GM21515 (cell line): ENCODE data around the gene SIX4.

Source experiments
- ATAC-seq: cut with Tn5 transposase; IDR thresholded peaks from one replicate; pipeline ENCODE4 v1.9.1; 2021; ENCODE audit not compliant: unreplicated experiment

The SIX4 gene

GRCh38 chr14:60722357-60723115 lies 1.6 kb downstream of the SIX4 start:
- peak; percentile 44 for ATAC-seq

GRCh38 chr14:60722107-60722356 lies 2.1 kb downstream of the SIX4 start:
- no peak for ATAC-seq

GRCh38 chr14:60721326-60722106 lies 2.6 kb downstream of the SIX4 start:
- ATAC-seq: no peak

GRCh38 chr14:60720962-60721325 lies 3.2 kb downstream of the SIX4 start:
- no peak for ATAC-seq

- no peak for ATAC-seq
These were observed 3.8 kb downstream of the SIX4 start for GRCh38 chr14:60720391-60720790.

GRCh38 chr14:60713513-60713912 lies 10.6 kb downstream of the SIX4 start:
- no peak for ATAC-seq

- ATAC-seq: no peak
These were observed 13.7 kb downstream of the SIX4 start for GRCh38 chr14:60710494-60710893.

GRCh38 chr14:60707858-60708257 lies 16.3 kb downstream of the SIX4 start:
- ATAC-seq: no peak

GRCh38 chr14:60705100-60705499 lies 19.1 kb downstream of the SIX4 start:
- no peak for ATAC-seq

- no peak for ATAC-seq
These were observed 23.6 kb downstream of the SIX4 start for GRCh38 chr14:60700598-60700997.

GRCh38 chr14:60695327-60695726 lies 28.8 kb downstream of the SIX4 start:
- no peak for ATAC-seq

- ATAC-seq: no peak
These were observed 32.6 kb downstream of the SIX4 start for GRCh38 chr14:60691383-60692113.

- no peak for ATAC-seq
These were observed 37.3 kb downstream of the SIX4 start for GRCh38 chr14:60686865-60687264.

GRCh38 chr14:60684203-60684602 lies 39.9 kb downstream of the SIX4 start:
- no peak for ATAC-seq

- ATAC-seq: no peak
These were observed 42.9 kb downstream of the SIX4 start for GRCh38 chr14:60681271-60681670.

GRCh38 chr14:60680511-60680910 lies 43.6 kb downstream of the SIX4 start:
- no peak for ATAC-seq

- no peak for ATAC-seq
These were observed 44.4 kb downstream of the SIX4 start for GRCh38 chr14:60679566-60680258.

- ATAC-seq: no peak
These were observed 46.5 kb downstream of the SIX4 start for GRCh38 chr14:60677701-60678100.

GRCh38 chr14:60670989-60671388 lies 53.2 kb downstream of the SIX4 start:
- no peak for ATAC-seq

- ATAC-seq: no peak
These were observed 55.6 kb downstream of the SIX4 start for GRCh38 chr14:60668431-60669112.

GRCh38 chr14:60665177-60665550 lies 59.0 kb downstream of the SIX4 start:
- no peak for ATAC-seq
